Measurements from ENCODE around the gene MYOF. TPM values are rescaled to one million over a fixed set of nuclear protein-coding genes. Genes with fewer than 3 reads are reported as not detected.

Gene MYOF
- total and polyA plus RNA-seq, 9 of the 15 experiments (the other 6 are each of a cell fraction or from before 2014, with no cell fraction given): 0.06 to 0.27 TPM; not detected in 7

DNA sequence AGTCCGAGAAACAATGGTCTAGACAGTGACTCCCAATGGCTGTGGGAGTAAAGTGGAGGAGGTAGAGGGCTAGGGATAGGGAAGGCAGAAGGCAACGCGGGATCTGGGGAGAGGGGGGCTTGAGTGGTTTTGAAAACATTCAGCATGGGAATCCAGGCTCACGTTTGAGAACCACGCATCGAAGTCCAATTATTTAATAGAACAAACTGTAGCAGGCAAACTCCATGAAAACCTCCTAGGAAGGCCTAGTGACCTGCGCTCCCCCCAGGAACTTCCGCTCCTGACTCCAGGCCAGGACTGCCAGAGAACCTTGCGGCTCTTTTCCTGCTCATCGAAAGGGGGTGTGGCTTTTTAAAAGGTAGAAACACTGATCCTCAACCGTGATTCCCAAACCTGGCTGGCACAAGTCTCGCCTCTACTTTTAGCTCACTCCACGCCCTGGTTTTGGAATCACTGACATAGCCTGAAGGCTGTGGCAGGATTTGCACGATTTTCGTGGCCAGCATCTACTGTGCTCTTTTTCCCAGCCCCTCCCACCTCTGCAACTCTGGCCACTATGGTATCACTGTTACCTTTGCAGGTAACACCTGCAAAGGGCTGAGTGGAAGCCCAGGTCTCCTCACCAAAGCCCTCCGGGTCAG, 43.4 kb downstream of the MYOF start:
- 10% methylated on average over 15 of the region's 16 CpGs for WGBS (ENCODE audit: insufficient coverage, low coverage, missing lambda C conversion rate)
- Histone ChIP-seq H3K36me3 (ENCODE audit: control insufficient read depth, insufficient read depth, low read length) (no peaks in the 10 kb centered on the region), H3K4me3 (no peak overlapping the region), H3K4me2 (ENCODE audit: insufficient read depth, low read length) (peak overlapping the region; percentile 10; the same call in 1 of the 2 replicates), H3K27ac (ENCODE audit: extremely low read depth, low read depth, low read length) (no peak overlapping the region), H3K9ac (ENCODE audit: insufficient read depth in 1 of 2, low read depth in 2 of 2, low read length in 2 of 2) (no peak overlapping the region), H3K9me1 (ENCODE audit: control insufficient read depth, insufficient read depth, low read length) (no peaks in the 10 kb centered on the region), H3K79me2 (ENCODE audit: control insufficient read depth, insufficient read depth, low read length) (no peaks in the 10 kb centered on the region), H3K4me1 (replicated peaks in 1 of 2; ENCODE audit: control insufficient read depth in 2 of 2, insufficient read depth in 2 of 2, low read length in 2 of 2) (no peaks in the 10 kb centered on the region; a peak in 2 of 5 replicates), H4K20me1 (replicated peaks; ENCODE audit: control insufficient read depth, insufficient read depth, low read length) (no peaks in the 10 kb centered on the region), H3K27me3 (ENCODE audit: control insufficient read depth in 2 of 2, insufficient read depth in 2 of 2, low read length in 2 of 2) (peaks cover 9 to 17% of the 10 kb centered on the region in 2 experiments; a peak in 4 of 5 replicates), H2AFZ (ENCODE audit: low read depth, low read length) (peak overlapping the region; percentile 19; the same call in 1 of the 2 replicates), H3K9me3 (replicated peaks; ENCODE audit: control insufficient read depth, insufficient read depth, low read depth, low read length) (no peaks in the 10 kb centered on the region)
- no peak for FAIRE-seq
- intact Hi-C loops (cut with micrococcal nuclease): no loop called here
- DNase-seq (ENCODE audit: extremely low read depth in 1 of 4, low spot score in 3 of 4): peak in 1 of 4 experiments; percentile 11
- ChIA-PET POLR2A (interaction anchor here (0.6 kb wide), 1 partner anchor 745 kb away, joined by 3 read pairs; no protein-coding TSS in a partner anchor), CTCF (ENCODE audit: low intra/inter-chr PET ratio) (no interaction called here)
- peak; percentile 58; the same call in 1 of the 3 replicates for ATAC-seq
- no peak for TF ChIP-seq PHB (CRISPR knock-in tag; IDR thresholded peaks at IDR 0.05)
- no peak for TF ChIP-seq ZNF696 (CRISPR knock-in tag; conservative IDR thresholded peaks at IDR 0.05)
- TF ChIP-seq, protein P1, sequence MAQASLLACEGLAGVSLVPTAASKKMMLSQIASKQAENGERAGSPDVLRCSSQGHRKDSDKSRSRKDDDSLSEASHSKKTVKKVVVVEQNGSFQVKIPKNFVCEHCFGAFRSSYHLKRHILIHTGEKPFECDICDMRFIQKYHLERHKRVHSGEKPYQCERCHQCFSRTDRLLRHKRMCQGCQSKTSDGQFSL (CRISPR knock-in tag; IDR thresholded peaks at IDR 0.05): peak; percentile 62
- TF ChIP-seq, protein P1 (tag; IDR thresholded peaks at IDR 0.05): peak in 1 of 2 experiments; percentile 53; a peak in 1 of 4 replicates
- TF ChIP-seq NEUROD1 (IDR thresholded peaks at IDR 0.05; ENCODE audit: borderline replicate concordance, low read depth, low read length, partially characterized antibody): peak; percentile 61
- BruUV-seq (replicated peaks): no TSS peak
- in situ Hi-C loops (cut with MboI): no loop called here

Measured in K562 (cell line).